HEK293 (cell line): ENCODE measurements around the gene STRADA.

Experiments
- CTCF ChIA-PET: fragments of 350-600 bp; formaldehyde crosslinking; extraction: SDS; loops from one replicate; lab custom pipeline; 2021; ENCODE audit warnings: antibody characterized with exemption; lab: Yijun Ruan, JAX
- POLR2A ChIA-PET: fragments of 300-600 bp; formaldehyde crosslinking; extraction: SDS; loops from one replicate; lab custom pipeline; 2020; ENCODE audit warnings: antibody characterized with exemption, inconsistent platforms; lab: Yijun Ruan, JAX
- H3K27ac ChIP-seq: fragments of 200-500 bp; sonication (Bioruptor generic); 2 replicates; pipeline ENCODE4 v1.5.1; 2014; ENCODE audit warnings: low read depth, low read length, control low read depth, inconsistent platforms; ENCODE audit errors: extremely low read depth
- H3K36me3 ChIP-seq, 2 experiments: fragments of 200-500 bp in 1 of 2; sonication (Bioruptor generic) in 1 of 2; 1 replicate in 1 of 2; 2 replicates in 1 of 2; pipeline ENCODE4 v1.5.1; 2014 to 2017; ENCODE audit warnings: inconsistent platforms in 2 of 2, low read length in 2 of 2; ENCODE audit not compliant: control insufficient read depth in 2 of 2, insufficient read depth in 1 of 2
- H3K4me1 ChIP-seq: fragments of 200-500 bp; sonication (Bioruptor generic); 2 replicates; pipeline ENCODE4 v1.5.1; 2014; ENCODE audit warnings: mild to moderate bottlenecking, low read length, inconsistent platforms; ENCODE audit not compliant: control insufficient read depth, insufficient read depth
- H3K4me3 ChIP-seq: 2 replicates; pipeline ENCODE4 v1.5.1; 2011; ENCODE audit warnings: low read depth, mild to moderate bottlenecking, control low read depth, low read length, moderate library complexity
- H3K9me3 ChIP-seq: fragments of 200-500 bp; sonication (Bioruptor generic); 2 replicates; pipeline ENCODE4 v1.5.1; 2014; ENCODE audit warnings: low read depth, low read length, inconsistent platforms; ENCODE audit not compliant: control insufficient read depth, insufficient read depth
- FEZF1 ChIP-seq: fragments of 450-650 bp; formaldehyde crosslinking; IDR thresholded peaks from 2 replicates; pipeline ENCODE4 v1.5.1; 2016; ENCODE audit warnings: missing biosample characterization, missing genetic modification characterization
- GLIS1 ChIP-seq: fragments of 450-650 bp; formaldehyde crosslinking; IDR thresholded peaks from 2 replicates; pipeline ENCODE4 v1.5.1; 2016; ENCODE audit warnings: missing biosample characterization, missing genetic modification characterization
- KLF8 ChIP-seq: fragments of 450-650 bp; formaldehyde crosslinking; IDR thresholded peaks from 2 replicates; pipeline ENCODE4 v1.5.1; 2016; ENCODE audit warnings: missing biosample characterization, missing genetic modification characterization
- PRDM1 ChIP-seq: fragments of 450-650 bp; formaldehyde crosslinking; IDR thresholded peaks from 2 replicates; pipeline ENCODE4; 2016; ENCODE audit warnings: missing biosample characterization, missing genetic modification characterization
- YY1 ChIP-seq: fragments of 450-650 bp; formaldehyde crosslinking; IDR thresholded peaks from 2 replicates; pipeline ENCODE4 v1.5.1; 2018; ENCODE audit warnings: missing biosample characterization, missing genetic modification characterization
- ZBTB10 ChIP-seq: fragments of 450-650 bp; formaldehyde crosslinking; IDR thresholded peaks from 2 replicates; pipeline ENCODE4 v1.5.1; 2016; ENCODE audit warnings: missing biosample characterization, missing genetic modification characterization
- ZBTB17 ChIP-seq: fragments of 450-650 bp; formaldehyde crosslinking; IDR thresholded peaks from 2 replicates; pipeline ENCODE4 v1.5.1; 2016; ENCODE audit warnings: missing biosample characterization, missing genetic modification characterization
- ZBTB7A ChIP-seq: fragments of 450-650 bp; formaldehyde crosslinking; IDR thresholded peaks from 2 replicates; pipeline ENCODE4 v1.5.1; 2016; ENCODE audit warnings: low read depth, missing biosample characterization, missing genetic modification characterization
- ZBTB8A ChIP-seq: fragments of 450-650 bp; formaldehyde crosslinking; IDR thresholded peaks from 2 replicates; pipeline ENCODE4 v1.5.1; 2016; ENCODE audit warnings: missing biosample characterization, missing genetic modification characterization
- ZEB2 ChIP-seq: fragments of 450-650 bp; formaldehyde crosslinking; IDR thresholded peaks from 2 replicates; pipeline ENCODE4 v1.5.1; 2016; ENCODE audit warnings: missing biosample characterization, missing genetic modification characterization
- ZNF112 ChIP-seq: fragments of 450-650 bp; formaldehyde crosslinking; IDR thresholded peaks from 2 replicates; pipeline ENCODE4 v1.5.0; 2017; ENCODE audit warnings: missing biosample characterization, missing genetic modification characterization
- ZNF155 ChIP-seq: fragments of 450-650 bp; formaldehyde crosslinking; IDR thresholded peaks from 2 replicates; pipeline ENCODE4 v1.5.1; 2016; ENCODE audit warnings: missing biosample characterization, missing genetic modification characterization
- ZNF341 ChIP-seq: fragments of 450-650 bp; formaldehyde crosslinking; IDR thresholded peaks from 2 replicates; pipeline ENCODE4; 2016; ENCODE audit warnings: low read depth, missing biosample characterization, missing genetic modification characterization
- ZNF391 ChIP-seq: fragments of 450-650 bp; formaldehyde crosslinking; IDR thresholded peaks from 2 replicates; pipeline ENCODE4 v1.5.1; 2016; ENCODE audit warnings: low read depth, missing biosample characterization, missing genetic modification characterization, borderline replicate concordance
- ZNF404 ChIP-seq: fragments of 450-650 bp; formaldehyde crosslinking; IDR thresholded peaks from 2 replicates; pipeline ENCODE4 v1.5.1; 2017; ENCODE audit warnings: missing biosample characterization, missing genetic modification characterization
- ZNF416 ChIP-seq: fragments of 450-650 bp; formaldehyde crosslinking; IDR thresholded peaks from 2 replicates; pipeline ENCODE4 v1.5.1; 2016; ENCODE audit warnings: missing biosample characterization, missing genetic modification characterization
- ZNF473 ChIP-seq: fragments of 450-650 bp; formaldehyde crosslinking; IDR thresholded peaks from 2 replicates; pipeline ENCODE4 v1.5.1; 2017; ENCODE audit warnings: missing biosample characterization, missing genetic modification characterization
- ZNF544 ChIP-seq: fragments of 450-650 bp; formaldehyde crosslinking; IDR thresholded peaks from 2 replicates; pipeline ENCODE4 v1.5.0; 2017; ENCODE audit warnings: missing biosample characterization, missing genetic modification characterization
- ZNF558 ChIP-seq: fragments of 450-650 bp; formaldehyde crosslinking; IDR thresholded peaks from 2 replicates; pipeline ENCODE4 v1.5.1; 2016; ENCODE audit warnings: missing biosample characterization, missing genetic modification characterization
- ZNF596 ChIP-seq: fragments of 450-650 bp; IDR thresholded peaks from 2 replicates; pipeline ENCODE4 v1.5.0; 2018; ENCODE audit warnings: missing biosample characterization, mild to moderate bottlenecking, missing genetic modification characterization, moderate library complexity
- ZNF777 ChIP-seq: fragments of 450-650 bp; formaldehyde crosslinking; IDR thresholded peaks from 2 replicates; pipeline ENCODE4 v1.5.1; 2017; ENCODE audit warnings: missing biosample characterization, missing genetic modification characterization, borderline replicate concordance
- ZNF785 ChIP-seq: fragments of 450-650 bp; formaldehyde crosslinking; IDR thresholded peaks from 2 replicates; pipeline ENCODE4 v1.5.1; 2016; ENCODE audit warnings: missing biosample characterization, missing genetic modification characterization
- ZNF791 ChIP-seq: fragments of 450-650 bp; formaldehyde crosslinking; IDR thresholded peaks from 2 replicates; pipeline ENCODE4 v1.5.1; 2016; ENCODE audit warnings: missing biosample characterization, missing genetic modification characterization
- TF ChIP-seq, protein P1 (sequence below): fragments of 450-650 bp; formaldehyde crosslinking; IDR thresholded peaks from 2 replicates; pipeline ENCODE4 v1.5.1; 2017; ENCODE audit warnings: missing biosample characterization, missing genetic modification characterization
- TF ChIP-seq, protein P2 (sequence below): fragments of 450-650 bp; formaldehyde crosslinking; IDR thresholded peaks from 2 replicates; pipeline ENCODE4 v1.5.1; 2016; ENCODE audit warnings: missing biosample characterization, missing genetic modification characterization

The STRADA gene

GRCh38 chr17:63783522-63783921 is 41.9 kb upstream of the STRADA start:
- CTCF ChIA-PET: interaction anchor here (0.5 to 1.0 kb wide), 3 partner anchors 8 to 149 kb away, joined by 3 to 4 read pairs (median 3); partner anchors contain the start of genes CCDC47 and DDX42

GRCh38 chr17:63780928-63781327 is 39.3 kb upstream of the STRADA start:
- Histone ChIP-seq H3K36me3 (peaks cover 53 to 88% of the 10 kb centered on the region in 2 experiments), H3K27ac (no peak overlapping the region), H3K4me3 (no peak overlapping the region), H3K4me1 (peaks cover 3% of the 10 kb centered on the region), H3K9me3 (no peaks in the 10 kb centered on the region)
- POLR2A ChIA-PET: interaction anchor here (0.5 to 0.6 kb wide), 3 partner anchors 31 to 159 kb away, joined by 3 to 4 read pairs (median 3); partner anchors contain the start of gene MAP3K3
- peak; percentile 4; the same call in 1 of the 2 replicates for TF ChIP-seq PRDM1 (tag by site-specific recombination)
- TF ChIP-seq, protein P1, sequence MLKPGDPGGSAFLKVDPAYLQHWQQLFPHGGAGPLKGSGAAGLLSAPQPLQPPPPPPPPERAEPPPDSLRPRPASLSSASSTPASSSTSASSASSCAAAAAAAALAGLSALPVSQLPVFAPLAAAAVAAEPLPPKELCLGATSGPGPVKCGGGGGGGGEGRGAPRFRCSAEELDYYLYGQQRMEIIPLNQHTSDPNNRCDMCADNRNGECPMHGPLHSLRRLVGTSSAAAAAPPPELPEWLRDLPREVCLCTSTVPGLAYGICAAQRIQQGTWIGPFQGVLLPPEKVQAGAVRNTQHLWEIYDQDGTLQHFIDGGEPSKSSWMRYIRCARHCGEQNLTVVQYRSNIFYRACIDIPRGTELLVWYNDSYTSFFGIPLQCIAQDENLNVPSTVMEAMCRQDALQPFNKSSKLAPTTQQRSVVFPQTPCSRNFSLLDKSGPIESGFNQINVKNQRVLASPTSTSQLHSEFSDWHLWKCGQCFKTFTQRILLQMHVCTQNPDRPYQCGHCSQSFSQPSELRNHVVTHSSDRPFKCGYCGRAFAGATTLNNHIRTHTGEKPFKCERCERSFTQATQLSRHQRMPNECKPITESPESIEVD (tag by site-specific recombination): 0 out of 2 replicates have a peak, but pooled peaks have one; percentile 4
- TF ChIP-seq ZNF558: no peak
- CTCF ChIA-PET: interaction anchor here (0.5 to 1.0 kb wide), 3 partner anchors 23 to 105 kb away, joined by 3 to 5 read pairs (median 3); no protein-coding TSS in a partner anchor

More at GRCh38 chr17:63783522-63783921, 41.9 kb upstream of the STRADA start:
- POLR2A ChIA-PET: interaction anchor here (3.9 kb wide), 1 partner anchor 10 kb away, joined by 40 read pairs; the partner anchor contains the start of genes CCDC47 and DDX42
- TF ChIP-seq ZNF785 (tag by site-specific recombination): no peak
- TF ChIP-seq ZNF112 (tag by site-specific recombination): no peak
- TF ChIP-seq, protein P2, sequence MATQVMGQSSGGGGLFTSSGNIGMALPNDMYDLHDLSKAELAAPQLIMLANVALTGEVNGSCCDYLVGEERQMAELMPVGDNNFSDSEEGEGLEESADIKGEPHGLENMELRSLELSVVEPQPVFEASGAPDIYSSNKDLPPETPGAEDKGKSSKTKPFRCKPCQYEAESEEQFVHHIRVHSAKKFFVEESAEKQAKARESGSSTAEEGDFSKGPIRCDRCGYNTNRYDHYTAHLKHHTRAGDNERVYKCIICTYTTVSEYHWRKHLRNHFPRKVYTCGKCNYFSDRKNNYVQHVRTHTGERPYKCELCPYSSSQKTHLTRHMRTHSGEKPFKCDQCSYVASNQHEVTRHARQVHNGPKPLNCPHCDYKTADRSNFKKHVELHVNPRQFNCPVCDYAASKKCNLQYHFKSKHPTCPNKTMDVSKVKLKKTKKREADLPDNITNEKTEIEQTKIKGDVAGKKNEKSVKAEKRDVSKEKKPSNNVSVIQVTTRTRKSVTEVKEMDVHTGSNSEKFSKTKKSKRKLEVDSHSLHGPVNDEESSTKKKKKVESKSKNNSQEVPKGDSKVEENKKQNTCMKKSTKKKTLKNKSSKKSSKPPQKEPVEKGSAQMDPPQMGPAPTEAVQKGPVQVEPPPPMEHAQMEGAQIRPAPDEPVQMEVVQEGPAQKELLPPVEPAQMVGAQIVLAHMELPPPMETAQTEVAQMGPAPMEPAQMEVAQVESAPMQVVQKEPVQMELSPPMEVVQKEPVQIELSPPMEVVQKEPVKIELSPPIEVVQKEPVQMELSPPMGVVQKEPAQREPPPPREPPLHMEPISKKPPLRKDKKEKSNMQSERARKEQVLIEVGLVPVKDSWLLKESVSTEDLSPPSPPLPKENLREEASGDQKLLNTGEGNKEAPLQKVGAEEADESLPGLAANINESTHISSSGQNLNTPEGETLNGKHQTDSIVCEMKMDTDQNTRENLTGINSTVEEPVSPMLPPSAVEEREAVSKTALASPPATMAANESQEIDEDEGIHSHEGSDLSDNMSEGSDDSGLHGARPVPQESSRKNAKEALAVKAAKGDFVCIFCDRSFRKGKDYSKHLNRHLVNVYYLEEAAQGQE (tag by site-specific recombination): no peak
- TF ChIP-seq ZNF596 (tag by site-specific recombination): no peak
- TF ChIP-seq YY1 (tag by site-specific recombination): no peak
- no peak for TF ChIP-seq ZNF155
- H3K4me1 ChIP-seq: peaks cover 3% of the 10 kb centered on the region
- peaks cover 52 to 87% of the 10 kb centered on the region in 2 experiments for H3K36me3 ChIP-seq
- no peak overlapping the region for H3K4me3 ChIP-seq
- no peak overlapping the region for H3K27ac ChIP-seq
- no peaks in the 10 kb centered on the region for H3K9me3 ChIP-seq

GRCh38 chr17:63780507-63780906 is 38.9 kb upstream of the STRADA start:
- H3K36me3 ChIP-seq: peaks cover 53 to 86% of the 10 kb centered on the region in 2 experiments
- no peak overlapping the region for H3K27ac ChIP-seq
- H3K4me1 ChIP-seq: peaks cover 3% of the 10 kb centered on the region
- CTCF ChIA-PET: interaction anchor here (0.5 to 1.0 kb wide), 2 partner anchors 54 to 104 kb away, joined by 3 read pairs; no protein-coding TSS in a partner anchor
- H3K9me3 ChIP-seq: no peaks in the 10 kb centered on the region
- H3K4me3 ChIP-seq: no peak overlapping the region
- POLR2A ChIA-PET: interaction anchor here (0.5 to 0.6 kb wide), 3 partner anchors 30 to 159 kb away, joined by 3 to 4 read pairs (median 3); partner anchors contain the start of gene MAP3K3
- TF ChIP-seq ZEB2 (peak; percentile 58), ZNF391 (tag by site-specific recombination) (no peak), KLF8 (tag by site-specific recombination) (no peak), ZNF416 (tag by site-specific recombination) (no peak), ZBTB10 (no peak), ZNF544 (no peak), ZNF777 (tag by site-specific recombination) (no peak), FEZF1 (tag by site-specific recombination) (peak; percentile 78), ZNF473 (no peak), ZBTB17 (tag by site-specific recombination) (0 out of 2 replicates have a peak, but pooled peaks have one; percentile 40), ZNF112 (tag by site-specific recombination) (no peak), ZNF404 (no peak), ZBTB8A (tag by site-specific recombination) (no peak), ZBTB7A (tag by site-specific recombination) (no peak), GLIS1 (tag by site-specific recombination) (no peak), ZNF341 (no peak), ZNF791 (tag by site-specific recombination) (no peak)
